Stimulated activated CD4-positive, alpha-beta T cell treated with anti-CD3 and anti-CD28 coated beads, Interleukin-2, amount 100 ng/mL, for 24 hours (primary cell): Measurements from ENCODE around the gene ACTR2.

Source experiments
- DNase-seq, 2 donors: peaks; one replicate each; pipeline ENCODE4 v3.0.0-alpha.2; 2020

ACTR2 gene

DNA sequence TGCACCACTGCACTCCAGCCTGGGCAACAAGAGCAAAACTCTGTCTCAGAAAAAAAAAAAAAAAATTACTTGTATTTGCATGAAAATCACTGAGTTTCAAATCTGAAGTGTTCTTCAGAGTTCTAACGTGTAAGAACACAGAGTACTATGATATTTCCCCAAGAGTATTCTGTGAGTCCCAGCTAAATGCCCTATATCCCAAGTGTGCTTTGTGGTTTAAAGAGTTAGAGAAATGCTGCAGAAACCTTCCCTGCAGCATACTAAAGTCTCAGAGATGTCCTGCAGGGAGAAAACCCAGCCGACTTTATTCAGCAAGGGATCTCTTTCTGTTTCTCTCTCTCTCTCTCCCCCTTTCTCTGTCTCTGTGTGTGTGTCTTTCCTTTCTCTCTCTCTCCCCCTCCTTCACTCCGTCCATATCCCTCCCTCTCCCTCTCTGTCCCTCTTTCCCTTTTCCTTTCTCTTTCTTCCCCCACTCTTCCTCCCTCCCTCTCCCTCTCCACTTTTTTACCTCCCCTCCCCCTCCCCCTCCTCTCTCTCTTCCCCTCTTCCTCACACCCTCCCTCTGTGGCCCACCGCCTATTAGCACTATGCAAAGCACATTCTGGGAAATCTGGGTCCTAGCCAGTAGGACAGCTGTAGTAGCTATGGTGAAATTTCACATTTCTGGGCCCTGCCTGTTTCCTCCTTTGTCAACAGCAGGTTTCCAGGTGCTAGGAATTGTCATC, 54.2 kb downstream of the ACTR2 start:
- DNase-seq: no peak

DNA sequence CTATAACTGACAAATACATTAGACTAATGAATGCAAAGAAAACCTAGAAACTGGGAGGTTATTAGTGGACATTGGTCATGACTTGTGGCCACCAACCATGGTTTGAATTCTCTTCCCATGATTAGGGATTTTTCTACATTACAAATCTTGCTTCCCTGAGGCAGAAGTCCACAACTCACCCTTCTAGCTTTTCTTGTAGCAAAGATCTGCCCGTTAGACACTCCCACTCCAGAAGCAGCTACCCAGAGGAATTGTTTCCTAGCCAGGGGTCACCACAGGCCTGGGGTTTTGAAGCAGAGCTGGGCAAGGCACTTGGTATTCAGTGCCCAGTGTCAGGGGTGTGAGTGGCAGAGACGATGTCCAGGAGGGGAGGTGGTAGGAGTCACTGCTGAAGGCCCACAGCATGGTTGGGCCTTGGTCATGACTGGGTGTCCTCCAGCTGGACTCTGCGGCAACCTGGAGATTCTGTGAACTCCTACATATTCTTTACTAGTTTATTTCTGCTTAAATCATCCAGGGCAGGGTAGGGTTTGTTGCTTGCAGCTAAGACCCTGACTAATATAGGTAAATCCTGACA, 54.9 kb downstream of the ACTR2 start:
- DNase-seq: no peak

DNA sequence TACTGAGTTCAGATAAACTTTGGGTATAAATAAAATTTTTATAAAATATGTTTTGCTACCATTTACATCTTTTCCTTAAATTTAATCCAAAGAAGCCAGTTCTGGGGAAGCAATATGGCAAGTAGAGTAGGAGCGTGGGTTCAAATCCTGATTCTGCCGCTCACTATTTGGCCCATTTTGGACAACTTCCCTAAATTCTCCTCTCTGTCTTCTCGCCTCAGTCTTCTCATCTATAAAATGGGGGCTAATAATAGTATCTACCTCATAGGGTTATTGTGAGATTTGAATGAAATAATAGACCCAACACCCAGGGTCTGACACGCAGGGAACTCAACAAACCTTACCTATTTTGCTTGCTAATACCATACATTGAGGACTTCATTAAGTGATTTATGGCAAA, 59.7 kb downstream of the ACTR2 start:
- no peak for DNase-seq

GRCh38 chr2:65291216-65292105, 63.8 kb downstream of the ACTR2 start:
- no peak for DNase-seq

DNA sequence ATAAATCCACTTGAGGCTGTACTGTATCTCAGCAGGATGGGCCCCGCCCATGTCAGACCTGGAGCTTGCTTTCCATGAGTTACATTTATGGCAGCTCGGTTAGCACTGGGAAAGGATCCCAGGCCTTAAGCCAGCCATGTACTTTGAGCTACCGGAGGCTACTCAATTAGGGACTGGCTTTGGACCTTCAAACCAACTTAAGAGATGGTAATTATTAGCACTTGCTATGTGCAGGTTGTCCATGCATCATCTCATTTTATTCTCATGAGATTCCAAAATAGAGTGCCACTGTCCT, 64.4 kb downstream of the ACTR2 start:
- DNase-seq: no peak

- no peak for DNase-seq
Measured at GRCh38 chr2:65292461-65293011, 64.9 kb downstream of the ACTR2 start.

GRCh38 chr2:65293376-65293775, 65.7 kb downstream of the ACTR2 start:
- no peak for DNase-seq

- no peak for DNase-seq
Measured at GRCh38 chr2:65294136-65294535, 66.5 kb downstream of the ACTR2 start.

GRCh38 chr2:65294701-65295100, 67.1 kb downstream of the ACTR2 start:
- no peak for DNase-seq

GRCh38 chr2:65296971-65297370, 69.3 kb downstream of the ACTR2 start:
- no peak for DNase-seq

DNA sequence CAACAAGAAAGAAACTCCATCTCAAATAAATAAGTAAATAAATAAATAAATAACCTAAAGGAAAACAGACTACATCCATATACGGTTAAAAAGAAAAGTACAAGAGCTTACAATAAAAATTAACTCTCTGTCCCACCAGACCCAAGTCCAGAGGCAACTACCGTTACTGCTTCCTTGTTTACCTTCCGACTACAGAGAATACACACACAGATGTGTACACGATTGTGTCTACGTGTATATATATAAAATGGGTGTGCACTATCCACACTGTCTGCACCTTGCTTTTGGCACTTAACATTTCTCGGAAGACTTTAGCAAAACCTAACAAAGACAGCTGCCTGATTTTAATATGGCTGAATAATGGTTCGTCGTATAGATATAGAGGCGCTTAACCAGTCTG, 69.9 kb downstream of the ACTR2 start:
- DNase-seq: no peak

DNA sequence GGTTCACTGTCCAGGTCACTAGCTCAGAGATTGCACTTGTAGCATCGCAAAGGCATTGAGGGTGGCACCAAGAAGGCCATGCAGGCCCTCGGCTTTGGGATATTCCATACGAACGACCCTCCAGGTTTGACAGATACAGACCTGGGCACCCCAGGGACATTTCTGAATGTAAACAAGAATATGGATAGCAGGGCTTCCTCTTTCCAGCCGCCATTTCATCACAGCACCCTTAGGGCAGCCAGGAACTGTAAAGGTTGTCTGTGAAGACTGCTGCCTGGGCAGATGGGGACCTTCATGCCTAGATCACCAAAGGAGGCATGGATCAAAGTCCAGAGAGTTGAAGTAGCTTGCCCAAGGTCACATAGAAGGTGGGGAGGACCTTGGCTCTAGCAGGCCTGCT, 70.5 kb downstream of the ACTR2 start:
- no peak for DNase-seq

GRCh38 chr2:65299246-65299645, 71.6 kb downstream of the ACTR2 start:
- DNase-seq: peak; percentile 63 to 74

- no peak for DNase-seq
Measured at GRCh38 chr2:65300134-65300760, 72.6 kb downstream of the ACTR2 start.

DNA sequence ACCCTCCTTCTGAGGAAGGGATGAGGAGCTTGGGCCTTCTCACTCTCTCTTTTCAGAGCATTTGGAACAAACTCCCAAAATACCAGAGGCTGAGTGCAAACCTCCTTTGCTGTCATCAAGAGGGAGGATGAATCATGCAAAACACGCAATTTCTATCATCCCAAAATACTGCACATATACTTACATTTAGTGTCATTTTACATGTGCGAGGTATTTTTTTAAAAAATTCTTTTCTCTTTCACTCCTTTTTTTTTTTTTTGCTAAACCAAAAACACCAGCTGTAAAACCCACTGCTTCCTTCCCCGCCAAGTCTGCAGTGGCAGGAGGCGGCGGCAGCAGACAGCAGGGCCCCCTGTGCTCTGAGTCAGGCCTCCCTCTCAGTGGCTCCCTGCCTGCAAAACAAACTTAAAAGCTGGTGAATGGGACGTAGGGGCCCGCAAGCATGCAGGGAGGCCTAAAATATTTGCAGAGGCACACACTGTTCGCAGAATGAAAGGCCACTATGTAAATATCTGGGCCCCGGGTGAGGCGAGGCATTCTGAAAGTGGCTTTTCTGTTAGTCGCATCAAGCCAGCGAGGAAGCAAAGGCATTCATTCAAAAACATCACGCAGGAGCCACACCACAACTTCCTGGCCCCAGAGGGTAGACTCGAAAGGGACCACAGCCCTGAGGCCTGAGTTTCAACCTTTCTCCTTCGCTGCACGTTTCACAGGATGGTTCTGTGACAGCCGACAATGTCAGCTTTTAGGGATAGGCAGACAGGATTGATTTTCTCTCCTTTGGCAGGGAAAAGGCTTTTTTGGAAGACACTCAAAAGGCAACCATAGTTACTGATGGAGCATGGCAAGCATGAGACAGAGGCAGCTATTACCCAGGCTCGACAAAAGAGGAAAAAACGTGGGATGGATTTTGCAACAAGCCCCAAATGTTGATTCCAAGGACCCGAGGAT, 73.4 kb downstream of the ACTR2 start:
- DNase-seq: peak; percentile 75 to 80

DNA sequence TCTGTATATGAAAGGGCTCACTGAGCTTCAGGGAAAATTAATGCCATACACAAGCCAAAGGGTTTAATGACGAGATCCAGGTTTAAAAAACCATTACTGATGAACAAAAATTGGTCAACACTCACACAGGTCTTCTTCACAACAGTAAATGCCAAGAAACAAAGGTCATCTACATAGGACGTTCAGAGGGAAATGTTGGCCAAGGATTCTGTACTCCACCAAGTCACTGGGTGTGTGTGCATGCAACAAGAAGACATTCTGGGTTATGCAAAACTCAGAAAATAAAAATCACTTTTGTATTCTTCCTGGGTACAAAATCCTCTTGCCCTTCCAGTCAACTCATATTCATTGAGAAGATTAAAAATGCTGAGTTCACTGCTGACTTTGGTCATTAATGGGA, 78.3 kb downstream of the ACTR2 start:
- DNase-seq: no peak

DNA sequence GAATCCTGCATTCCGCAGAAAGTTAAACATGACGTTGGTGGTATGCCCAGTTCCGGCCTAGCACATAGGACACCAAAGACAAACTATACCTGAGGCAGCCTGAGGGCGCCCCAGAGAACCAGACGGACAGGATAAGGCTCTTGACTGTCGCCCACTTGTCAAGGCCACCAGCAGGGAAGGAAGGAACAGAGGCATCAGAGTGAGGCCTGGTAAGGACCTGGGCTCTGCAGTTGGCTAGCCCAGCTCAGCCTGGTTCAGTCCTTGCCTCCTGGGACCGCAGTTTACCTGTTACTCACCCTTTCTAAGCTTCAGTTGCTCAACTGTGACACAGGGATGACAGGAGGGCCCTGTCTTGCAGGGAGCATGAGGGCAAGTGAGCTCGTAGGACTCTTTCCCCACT, 82.1 kb downstream of the ACTR2 start:
- no peak for DNase-seq

GRCh38 chr2:65311049-65311448, 83.4 kb downstream of the ACTR2 start:
- no peak for DNase-seq

DNA sequence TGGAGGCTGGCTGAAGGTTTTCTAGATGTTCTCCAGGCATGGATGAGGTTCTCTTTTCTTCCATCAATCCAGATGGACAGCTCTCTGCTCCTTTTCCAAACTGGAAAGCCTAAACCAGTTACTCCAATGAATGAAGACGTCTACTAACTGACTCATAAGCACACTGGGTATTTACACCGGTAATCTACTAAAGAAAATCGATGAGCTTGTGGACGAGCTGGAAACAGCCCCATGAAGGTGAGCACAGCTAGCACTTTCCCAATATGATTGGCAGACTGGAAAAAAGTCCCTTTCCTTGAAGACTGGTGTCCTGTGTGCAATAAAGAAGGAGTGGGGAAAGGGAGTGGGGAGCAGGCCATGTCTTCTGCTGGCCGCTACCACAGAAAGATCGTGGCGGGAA, 84.0 kb downstream of the ACTR2 start:
- no peak for DNase-seq

- DNase-seq: no peak
Measured at GRCh38 chr2:65313126-65313953, 85.7 kb downstream of the ACTR2 start.

DNA sequence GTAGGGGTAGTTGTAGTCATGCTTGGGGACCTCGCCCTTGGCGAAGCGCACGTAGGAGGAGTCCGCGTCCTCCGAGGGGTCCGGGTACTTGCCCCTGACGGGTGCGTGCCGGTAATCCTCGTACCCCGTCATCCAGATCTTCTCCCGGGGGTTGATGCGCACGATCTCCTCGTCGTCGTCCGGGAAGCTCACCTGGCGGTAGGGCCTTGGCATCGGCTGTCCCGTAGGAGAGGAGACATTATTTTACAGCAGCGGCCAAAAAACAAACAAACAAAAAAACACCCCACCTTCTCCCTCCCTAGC, 86.3 kb downstream of the ACTR2 start:
- no peak for DNase-seq
